Stimulated activated CD4-positive, alpha-beta T cell treated with anti-CD3 and anti-CD28 coated beads, TNF-alpha, amount 100 ng/mL, for 24 hours (primary cell): ENCODE data around the gene GNGT2.
"Not testable (repeated sequence)": the region's sequence is repeated elsewhere in the genome, so short reads cannot be mapped to it uniquely, and the experiment has no call there.

Experiments
- DNase-seq, 3 experiments: peaks; one replicate each; pipeline ENCODE4 v3.0.0-alpha.2; 2020; ENCODE audit warnings: low read depth in 3 of 3

GNGT2 gene

GRCh38 chr17:49170711-49171110, 39.7 kb downstream of the GNGT2 start:
- not testable (repeated sequence) for DNase-seq

- no peak for DNase-seq
These were observed 40.2 kb downstream of the GNGT2 start for GRCh38 chr17:49170216-49170615.

- no peak for DNase-seq
These were observed 41.7 kb downstream of the GNGT2 start for GRCh38 chr17:49168706-49169105.

- no peak for DNase-seq
These were observed 45.2 kb downstream of the GNGT2 start for GRCh38 chr17:49165143-49165542.

GRCh38 chr17:49162866-49163265, 47.5 kb downstream of the GNGT2 start:
- DNase-seq = no peak

GRCh38 chr17:49157784-49158183, 52.6 kb downstream of the GNGT2 start:
- DNase-seq = no peak

- DNase-seq = no peak
These were observed 54.1 kb downstream of the GNGT2 start for GRCh38 chr17:49156256-49156655.
